ENCODE results near the gene ZSWIM5.

DNA sequence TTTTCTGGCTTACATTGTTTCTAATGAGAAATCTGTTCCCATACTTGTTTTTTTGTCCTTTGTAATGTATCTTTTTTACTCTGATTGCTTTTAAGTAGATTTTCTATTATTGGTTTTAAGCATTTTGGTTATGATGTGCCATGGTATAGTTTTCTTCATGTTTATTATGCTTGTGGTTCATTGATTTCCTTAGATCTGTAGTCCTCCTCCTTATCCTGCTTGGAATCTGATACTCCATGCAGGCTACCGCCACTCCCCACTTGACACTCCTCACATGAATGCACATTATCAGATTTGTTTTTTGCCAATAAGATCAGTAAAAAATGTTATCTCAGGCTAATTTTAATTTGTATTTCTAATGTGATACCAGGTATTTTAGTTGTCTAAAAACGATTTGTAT is 173.6 kb downstream of the ZSWIM5 start:
- TF ChIP-seq, protein P1, sequence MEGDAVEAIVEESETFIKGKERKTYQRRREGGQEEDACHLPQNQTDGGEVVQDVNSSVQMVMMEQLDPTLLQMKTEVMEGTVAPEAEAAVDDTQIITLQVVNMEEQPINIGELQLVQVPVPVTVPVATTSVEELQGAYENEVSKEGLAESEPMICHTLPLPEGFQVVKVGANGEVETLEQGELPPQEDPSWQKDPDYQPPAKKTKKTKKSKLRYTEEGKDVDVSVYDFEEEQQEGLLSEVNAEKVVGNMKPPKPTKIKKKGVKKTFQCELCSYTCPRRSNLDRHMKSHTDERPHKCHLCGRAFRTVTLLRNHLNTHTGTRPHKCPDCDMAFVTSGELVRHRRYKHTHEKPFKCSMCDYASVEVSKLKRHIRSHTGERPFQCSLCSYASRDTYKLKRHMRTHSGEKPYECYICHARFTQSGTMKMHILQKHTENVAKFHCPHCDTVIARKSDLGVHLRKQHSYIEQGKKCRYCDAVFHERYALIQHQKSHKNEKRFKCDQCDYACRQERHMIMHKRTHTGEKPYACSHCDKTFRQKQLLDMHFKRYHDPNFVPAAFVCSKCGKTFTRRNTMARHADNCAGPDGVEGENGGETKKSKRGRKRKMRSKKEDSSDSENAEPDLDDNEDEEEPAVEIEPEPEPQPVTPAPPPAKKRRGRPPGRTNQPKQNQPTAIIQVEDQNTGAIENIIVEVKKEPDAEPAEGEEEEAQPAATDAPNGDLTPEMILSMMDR (IDR thresholded peaks at IDR 0.05) = no peak
- TF ChIP-seq POLR2A (IDR thresholded peaks at IDR 0.05) = no peak

Data from upper lobe of left lung (tissue), 4 donors.